ENCODE data around the gene GLG1. TPM values are rescaled to one million over a fixed set of nuclear protein-coding genes. Genes with fewer than 3 reads are reported as not detected.

GLG1 gene
- total RNA-seq, 1 experiment from 2014 or later, result 139 TPM

DNA sequence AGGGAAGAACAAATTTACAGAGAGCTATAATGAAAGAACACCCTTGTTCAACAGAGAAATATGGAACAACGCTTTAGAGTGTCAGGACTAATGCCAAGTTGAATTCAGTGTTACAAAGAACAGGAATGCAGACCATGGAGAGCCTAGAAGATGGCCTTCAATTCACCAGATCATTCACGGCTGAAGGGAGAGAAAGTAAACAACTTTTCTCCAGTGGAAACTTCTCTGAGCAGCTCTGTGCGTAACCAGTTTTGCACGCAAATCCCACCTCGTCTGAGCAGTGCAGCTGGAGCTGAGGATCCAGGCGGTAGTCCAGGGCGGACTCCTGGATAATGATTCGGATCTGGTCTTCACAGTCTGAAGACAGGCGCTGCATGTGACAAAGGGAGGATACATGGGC lies 145.1 kb downstream of the GLG1 start:
- no peak for DNase-seq
- no peaks in the 10 kb centered on the region for H3K4me1 Mint-ChIP-seq (ENCODE audit: low read depth, unreplicated experiment)
- TF ChIP-seq, protein P1, sequence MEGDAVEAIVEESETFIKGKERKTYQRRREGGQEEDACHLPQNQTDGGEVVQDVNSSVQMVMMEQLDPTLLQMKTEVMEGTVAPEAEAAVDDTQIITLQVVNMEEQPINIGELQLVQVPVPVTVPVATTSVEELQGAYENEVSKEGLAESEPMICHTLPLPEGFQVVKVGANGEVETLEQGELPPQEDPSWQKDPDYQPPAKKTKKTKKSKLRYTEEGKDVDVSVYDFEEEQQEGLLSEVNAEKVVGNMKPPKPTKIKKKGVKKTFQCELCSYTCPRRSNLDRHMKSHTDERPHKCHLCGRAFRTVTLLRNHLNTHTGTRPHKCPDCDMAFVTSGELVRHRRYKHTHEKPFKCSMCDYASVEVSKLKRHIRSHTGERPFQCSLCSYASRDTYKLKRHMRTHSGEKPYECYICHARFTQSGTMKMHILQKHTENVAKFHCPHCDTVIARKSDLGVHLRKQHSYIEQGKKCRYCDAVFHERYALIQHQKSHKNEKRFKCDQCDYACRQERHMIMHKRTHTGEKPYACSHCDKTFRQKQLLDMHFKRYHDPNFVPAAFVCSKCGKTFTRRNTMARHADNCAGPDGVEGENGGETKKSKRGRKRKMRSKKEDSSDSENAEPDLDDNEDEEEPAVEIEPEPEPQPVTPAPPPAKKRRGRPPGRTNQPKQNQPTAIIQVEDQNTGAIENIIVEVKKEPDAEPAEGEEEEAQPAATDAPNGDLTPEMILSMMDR (IDR thresholded peaks at IDR 0.05; ENCODE audit: unreplicated experiment), result no peak
- CTCF ChIA-PET, result interaction anchor here (0.6 to 0.7 kb wide), 2 partner anchors 8 to 32 kb away, joined by 3 to 5 read pairs; no protein-coding TSS in a partner anchor
- H3K27me3 Mint-ChIP-seq (ENCODE audit: unreplicated experiment), result no peaks in the 10 kb centered on the region
- H3K36me3 Mint-ChIP-seq (ENCODE audit: insufficient read depth, unreplicated experiment), result peaks cover 57% of the 10 kb centered on the region
- H3K4me3 Mint-ChIP-seq (ENCODE audit: low read depth, unreplicated experiment), result no peak overlapping the region
- intact Hi-C loops (cut with micrococcal nuclease; ENCODE audit: unreplicated experiment), result loop anchor here (2.0 kb wide), 1 partner anchor 39 kb away; no protein-coding TSS in a partner anchor
- no peaks in the 10 kb centered on the region for H3K9me3 Mint-ChIP-seq (ENCODE audit: low read depth, unreplicated experiment)
- H3K27ac Mint-ChIP-seq (ENCODE audit: unreplicated experiment), result no peak overlapping the region
- no TSS peak for BruUV-seq (replicated peaks)

DNA sequence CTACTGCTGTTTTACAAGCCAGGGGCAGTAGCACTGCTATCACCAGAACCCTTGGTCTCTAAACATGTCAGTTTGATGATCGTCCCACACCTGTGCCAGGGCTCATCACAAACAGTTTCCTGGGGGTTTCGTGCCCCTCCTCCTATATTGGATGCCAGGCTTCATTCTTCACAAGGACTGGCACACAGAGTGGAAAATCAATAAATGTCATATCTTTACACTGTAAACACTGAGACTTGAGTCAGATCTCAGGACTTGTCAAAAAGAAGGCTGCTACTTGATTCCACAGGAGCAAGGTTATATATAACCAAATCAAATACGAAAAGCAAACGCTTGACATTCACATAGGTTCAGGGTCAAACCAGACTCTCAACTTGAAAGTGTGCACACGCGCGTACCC lies 146.4 kb downstream of the GLG1 start:
- no peaks in the 10 kb centered on the region for H3K9me3 Mint-ChIP-seq (ENCODE audit: low read depth, unreplicated experiment)
- intact Hi-C loops (cut with micrococcal nuclease; ENCODE audit: unreplicated experiment), result no loop called here
- H3K27me3 Mint-ChIP-seq (ENCODE audit: unreplicated experiment), result no peaks in the 10 kb centered on the region
- H3K36me3 Mint-ChIP-seq (ENCODE audit: insufficient read depth, unreplicated experiment), result peaks cover 56% of the 10 kb centered on the region
- H3K4me3 Mint-ChIP-seq (ENCODE audit: low read depth, unreplicated experiment), result no peak overlapping the region
- BruUV-seq (replicated peaks), result no TSS peak
- CTCF ChIA-PET, result no interaction called here
- DNase-seq, result no peak
- H3K4me1 Mint-ChIP-seq (ENCODE audit: low read depth, unreplicated experiment), result no peaks in the 10 kb centered on the region
- TF ChIP-seq, protein P1 (IDR thresholded peaks at IDR 0.05; ENCODE audit: unreplicated experiment), result no peak
- no peak overlapping the region for H3K27ac Mint-ChIP-seq (ENCODE audit: unreplicated experiment)

DNA sequence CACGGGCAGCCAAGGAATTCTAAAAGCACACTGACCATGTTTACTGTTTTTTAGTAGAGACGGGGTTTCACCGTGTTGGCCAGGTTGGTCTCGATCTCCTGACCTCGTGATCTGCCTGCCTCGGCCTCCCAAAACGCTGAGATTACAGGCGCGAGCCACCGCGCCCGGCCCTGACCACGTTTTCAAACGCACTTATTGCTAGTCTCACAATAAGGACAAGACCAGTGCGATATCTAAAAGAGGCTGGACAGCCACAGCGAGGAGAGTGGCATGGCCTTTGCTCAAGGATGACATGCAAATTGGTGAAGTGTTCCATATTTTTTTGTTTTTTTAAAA lies 150.7 kb downstream of the GLG1 start:
- TF ChIP-seq, protein P1 (IDR thresholded peaks at IDR 0.05; ENCODE audit: unreplicated experiment), result no peak
- Mint-ChIP-seq H3K27me3 (ENCODE audit: unreplicated experiment) (no peaks in the 10 kb centered on the region), H3K9me3 (ENCODE audit: low read depth, unreplicated experiment) (no peaks in the 10 kb centered on the region), H3K4me1 (ENCODE audit: low read depth, unreplicated experiment) (no peaks in the 10 kb centered on the region), H3K27ac (ENCODE audit: unreplicated experiment) (no peak overlapping the region), H3K4me3 (ENCODE audit: low read depth, unreplicated experiment) (no peak overlapping the region), H3K36me3 (ENCODE audit: insufficient read depth, unreplicated experiment) (peaks cover 64% of the 10 kb centered on the region)
- CTCF ChIA-PET, result no interaction called here
- DNase-seq, result no peak
- intact Hi-C loops (cut with micrococcal nuclease; ENCODE audit: unreplicated experiment), result no loop called here
- BruUV-seq (replicated peaks), result no TSS peak

DNA sequence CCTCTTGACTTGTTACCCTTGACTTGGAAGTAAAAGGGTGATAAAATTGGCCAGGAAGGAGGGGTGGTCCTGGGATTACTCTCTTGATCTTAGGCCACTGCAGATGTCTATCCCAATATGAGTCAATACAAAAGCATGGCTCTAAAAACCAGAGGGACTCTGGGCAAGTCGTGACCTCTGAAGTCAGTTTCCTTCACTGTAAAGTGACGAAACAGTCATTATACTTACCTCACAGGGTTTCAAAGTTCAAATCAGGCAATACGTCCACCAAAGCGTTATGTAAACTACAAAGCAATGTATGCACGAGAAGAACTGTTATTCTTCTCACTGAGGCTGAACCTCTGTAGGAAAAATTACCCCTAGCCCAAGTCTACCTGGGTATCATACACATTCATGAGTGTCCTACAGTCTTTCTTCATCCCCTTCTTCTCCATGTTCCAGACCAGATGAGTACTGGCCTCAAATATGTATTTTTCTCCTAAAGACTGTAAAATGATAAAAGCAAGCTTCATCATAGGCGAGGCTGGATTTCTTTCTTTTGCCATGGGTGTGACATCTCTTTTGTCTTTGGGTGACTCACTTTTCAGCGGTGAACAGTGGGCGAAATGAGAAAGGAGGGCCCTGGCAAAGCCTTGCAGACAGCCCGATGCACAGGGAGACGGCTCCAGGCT lies 151.2 kb downstream of the GLG1 start:
- H3K27ac Mint-ChIP-seq (ENCODE audit: unreplicated experiment), result no peak overlapping the region
- H3K4me3 Mint-ChIP-seq (ENCODE audit: low read depth, unreplicated experiment), result no peak overlapping the region
- TF ChIP-seq, protein P1 (IDR thresholded peaks at IDR 0.05; ENCODE audit: unreplicated experiment), result no peak
- no peaks in the 10 kb centered on the region for H3K9me3 Mint-ChIP-seq (ENCODE audit: low read depth, unreplicated experiment)
- DNase-seq, result no peak
- intact Hi-C loops (cut with micrococcal nuclease; ENCODE audit: unreplicated experiment), result no loop called here
- H3K27me3 Mint-ChIP-seq (ENCODE audit: unreplicated experiment), result no peaks in the 10 kb centered on the region
- CTCF ChIA-PET, result no interaction called here
- H3K4me1 Mint-ChIP-seq (ENCODE audit: low read depth, unreplicated experiment), result no peaks in the 10 kb centered on the region
- H3K36me3 Mint-ChIP-seq (ENCODE audit: insufficient read depth, unreplicated experiment), result peaks cover 59% of the 10 kb centered on the region
- BruUV-seq (replicated peaks), result no TSS peak

All from Calu3 (cell line).